ENCODE data around the gene MACROD2.

DNA sequence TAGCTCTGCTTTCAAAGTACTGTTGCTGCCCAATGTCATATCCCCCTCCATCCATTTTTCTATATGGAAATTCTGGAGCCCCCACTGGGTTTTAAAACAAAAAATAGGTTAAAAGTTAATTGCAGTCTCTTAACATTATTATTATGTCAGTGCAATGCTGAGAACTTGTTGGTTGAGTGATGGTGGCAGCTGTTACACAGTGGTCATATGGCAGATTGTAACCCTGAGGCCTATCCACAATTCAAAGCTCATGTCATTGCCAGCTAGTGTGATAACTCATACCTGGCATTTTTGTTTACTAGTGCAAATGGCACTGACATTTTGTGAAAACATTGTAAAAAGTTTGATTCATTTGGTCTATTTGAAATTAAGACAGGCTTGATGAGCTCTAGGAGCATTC is 647.8 kb downstream of the MACROD2 start:
- no peak for TF ChIP-seq POLR2A (IDR thresholded peaks at IDR 0.05; ENCODE audit: low read depth, low read length)
- TF ChIP-seq, protein P1, sequence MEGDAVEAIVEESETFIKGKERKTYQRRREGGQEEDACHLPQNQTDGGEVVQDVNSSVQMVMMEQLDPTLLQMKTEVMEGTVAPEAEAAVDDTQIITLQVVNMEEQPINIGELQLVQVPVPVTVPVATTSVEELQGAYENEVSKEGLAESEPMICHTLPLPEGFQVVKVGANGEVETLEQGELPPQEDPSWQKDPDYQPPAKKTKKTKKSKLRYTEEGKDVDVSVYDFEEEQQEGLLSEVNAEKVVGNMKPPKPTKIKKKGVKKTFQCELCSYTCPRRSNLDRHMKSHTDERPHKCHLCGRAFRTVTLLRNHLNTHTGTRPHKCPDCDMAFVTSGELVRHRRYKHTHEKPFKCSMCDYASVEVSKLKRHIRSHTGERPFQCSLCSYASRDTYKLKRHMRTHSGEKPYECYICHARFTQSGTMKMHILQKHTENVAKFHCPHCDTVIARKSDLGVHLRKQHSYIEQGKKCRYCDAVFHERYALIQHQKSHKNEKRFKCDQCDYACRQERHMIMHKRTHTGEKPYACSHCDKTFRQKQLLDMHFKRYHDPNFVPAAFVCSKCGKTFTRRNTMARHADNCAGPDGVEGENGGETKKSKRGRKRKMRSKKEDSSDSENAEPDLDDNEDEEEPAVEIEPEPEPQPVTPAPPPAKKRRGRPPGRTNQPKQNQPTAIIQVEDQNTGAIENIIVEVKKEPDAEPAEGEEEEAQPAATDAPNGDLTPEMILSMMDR (conservative IDR thresholded peaks at IDR 0.05; ENCODE audit: low read depth, low read length), result no peak
- TF ChIP-seq CEBPB (IDR thresholded peaks at IDR 0.05; ENCODE audit: low read depth, low read length), result no peak
- TF ChIP-seq MAZ (IDR thresholded peaks at IDR 0.05; ENCODE audit: borderline replicate concordance, low read depth, low read length), result no peak
- TF ChIP-seq MXI1 (IDR thresholded peaks at IDR 0.05; ENCODE audit: borderline replicate concordance, low read depth, low read length), result no peak
- TF ChIP-seq RAD21 (IDR thresholded peaks at IDR 0.05; ENCODE audit: low read length), result no peak
- no peak for TF ChIP-seq CHD1 (IDR thresholded peaks at IDR 0.05; ENCODE audit: low read depth, low read length)
- TF ChIP-seq FOS (IDR thresholded peaks at IDR 0.05; ENCODE audit: low read depth, low read length), result no peak
- TF ChIP-seq MAFK (IDR thresholded peaks at IDR 0.05; ENCODE audit: low read depth, low read length), result no peak
- no peak for TF ChIP-seq SMC3 (IDR thresholded peaks at IDR 0.05; ENCODE audit: low read depth, low read length)
- TF ChIP-seq BHLHE40 (IDR thresholded peaks at IDR 0.05; ENCODE audit: low read depth, low read length), result no peak

Measured in IMR-90 (cell line).